HG03108 (cell line): ENCODE results near the gene FANCF.
A peak's percentile ranks its signal among the peaks of the same experiment; 100 is the strongest.
"Not testable (repeated sequence)": the region's sequence is repeated elsewhere in the genome, so short reads cannot be mapped to it uniquely, and the experiment has no call there.

Experiments
- ATAC-seq: cut with Tn5 transposase; IDR thresholded peaks from one replicate; pipeline ENCODE4 v1.9.1; 2021; ENCODE audit warnings: moderate library complexity; ENCODE audit not compliant: unreplicated experiment

The FANCF gene

GRCh38 chr11:22625448-22626287, at the start of gene FANCF:
TSS of gene FANCF (minus strand) at chr11:22625823. CDS start at chr11:22625810, 13 bp downstream.
- ATAC-seq, result peak; percentile 99

GRCh38 chr11:22674470-22675439, 49.1 kb upstream of the FANCF start:
- no peak for ATAC-seq

- ATAC-seq, result no peak
These were observed 46.1 kb upstream of the FANCF start for GRCh38 chr11:22671751-22672150.

GRCh38 chr11:22670830-22671229, 45.2 kb upstream of the FANCF start:
- ATAC-seq, result peak; percentile 36

GRCh38 chr11:22669368-22669767, 43.7 kb upstream of the FANCF start:
- ATAC-seq, result no peak

GRCh38 chr11:22668005-22668796, 42.6 kb upstream of the FANCF start:
- ATAC-seq, result no peak

- ATAC-seq, result peak; percentile 42
These were observed 41.2 kb upstream of the FANCF start for GRCh38 chr11:22666688-22667439.

- ATAC-seq, result peak; percentile 7
These were observed 40.7 kb upstream of the FANCF start, which contains the start of gene GAS2 for GRCh38 chr11:22666325-22666687. TSS of gene GAS2 (plus strand) at chr11:22666611. CDS start at chr11:22674870, 8,259 bp downstream.

GRCh38 chr11:22659783-22660182, 34.2 kb upstream of the FANCF start:
- ATAC-seq, result no peak

GRCh38 chr11:22657101-22657694, 31.6 kb upstream of the FANCF start:
- peak; percentile 98 for ATAC-seq

- no peak for ATAC-seq
These were observed 30.5 kb upstream of the FANCF start for GRCh38 chr11:22656130-22656529.

GRCh38 chr11:22652346-22652745, 26.7 kb upstream of the FANCF start:
- ATAC-seq, result not testable (repeated sequence)

GRCh38 chr11:22641559-22641958, 15.9 kb upstream of the FANCF start:
- ATAC-seq, result no peak

- no peak for ATAC-seq
These were observed 15.2 kb upstream of the FANCF start for GRCh38 chr11:22640862-22641261.

- no peak for ATAC-seq
These were observed 10.1 kb upstream of the FANCF start for GRCh38 chr11:22635689-22636088.

GRCh38 chr11:22634897-22635629, 9.4 kb upstream of the FANCF start:
- no peak for ATAC-seq

GRCh38 chr11:22633354-22633902, 7.8 kb upstream of the FANCF start:
- no peak for ATAC-seq

- ATAC-seq, result no peak
These were observed 1.8 kb upstream of the FANCF start for GRCh38 chr11:22627421-22627820.
